ENCODE data around the gene DZIP3. TPM values are rescaled to one million over a fixed set of nuclear protein-coding genes. Genes with fewer than 3 reads are reported as not detected.

DZIP3 gene
- total RNA-seq, 4 donors from 2014 or later = 3.6 to 7.7 (median 3.9) TPM

DNA sequence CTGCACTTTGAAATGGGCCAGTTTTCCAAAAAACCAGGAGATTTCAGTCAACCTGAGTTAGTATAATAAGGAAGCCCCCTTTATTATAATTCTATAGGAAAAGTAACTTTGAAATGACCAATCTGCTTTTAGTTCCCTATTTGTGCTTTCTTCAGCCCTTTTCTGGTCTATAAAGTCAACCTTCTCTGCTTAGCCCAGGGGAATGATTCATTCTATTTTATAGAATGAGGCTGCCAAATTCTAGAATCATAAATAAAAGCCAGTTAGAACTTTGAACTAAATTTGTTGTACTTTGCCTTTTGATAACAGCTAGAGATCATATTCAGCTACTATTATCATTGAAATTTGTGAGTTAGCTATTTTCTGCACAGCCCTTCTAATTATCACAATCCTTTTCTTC, 25.0 kb upstream of the DZIP3 start:
- H3K9me3 ChIP-seq = no peaks in the 10 kb centered on the region
- H3K36me3 ChIP-seq = no peaks in the 10 kb centered on the region
- no peak overlapping the region for H3K4me3 ChIP-seq
- H3K4me1 ChIP-seq = no peaks in the 10 kb centered on the region
- no peak overlapping the region for H3K27ac ChIP-seq
- DNase-seq (ENCODE audit: low spot score in 2 of 2) = no peak
- no peak for TF ChIP-seq POLR2A (IDR thresholded peaks at IDR 0.05)
- TF ChIP-seq, protein P1, sequence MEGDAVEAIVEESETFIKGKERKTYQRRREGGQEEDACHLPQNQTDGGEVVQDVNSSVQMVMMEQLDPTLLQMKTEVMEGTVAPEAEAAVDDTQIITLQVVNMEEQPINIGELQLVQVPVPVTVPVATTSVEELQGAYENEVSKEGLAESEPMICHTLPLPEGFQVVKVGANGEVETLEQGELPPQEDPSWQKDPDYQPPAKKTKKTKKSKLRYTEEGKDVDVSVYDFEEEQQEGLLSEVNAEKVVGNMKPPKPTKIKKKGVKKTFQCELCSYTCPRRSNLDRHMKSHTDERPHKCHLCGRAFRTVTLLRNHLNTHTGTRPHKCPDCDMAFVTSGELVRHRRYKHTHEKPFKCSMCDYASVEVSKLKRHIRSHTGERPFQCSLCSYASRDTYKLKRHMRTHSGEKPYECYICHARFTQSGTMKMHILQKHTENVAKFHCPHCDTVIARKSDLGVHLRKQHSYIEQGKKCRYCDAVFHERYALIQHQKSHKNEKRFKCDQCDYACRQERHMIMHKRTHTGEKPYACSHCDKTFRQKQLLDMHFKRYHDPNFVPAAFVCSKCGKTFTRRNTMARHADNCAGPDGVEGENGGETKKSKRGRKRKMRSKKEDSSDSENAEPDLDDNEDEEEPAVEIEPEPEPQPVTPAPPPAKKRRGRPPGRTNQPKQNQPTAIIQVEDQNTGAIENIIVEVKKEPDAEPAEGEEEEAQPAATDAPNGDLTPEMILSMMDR (IDR thresholded peaks at IDR 0.05) = no peak
- TF ChIP-seq EP300 (IDR thresholded peaks at IDR 0.05) = no peak
- TF ChIP-seq POLR2AphosphoS5 (IDR thresholded peaks at IDR 0.05) = no peak
- no peaks in the 10 kb centered on the region for H3K27me3 ChIP-seq

DNA sequence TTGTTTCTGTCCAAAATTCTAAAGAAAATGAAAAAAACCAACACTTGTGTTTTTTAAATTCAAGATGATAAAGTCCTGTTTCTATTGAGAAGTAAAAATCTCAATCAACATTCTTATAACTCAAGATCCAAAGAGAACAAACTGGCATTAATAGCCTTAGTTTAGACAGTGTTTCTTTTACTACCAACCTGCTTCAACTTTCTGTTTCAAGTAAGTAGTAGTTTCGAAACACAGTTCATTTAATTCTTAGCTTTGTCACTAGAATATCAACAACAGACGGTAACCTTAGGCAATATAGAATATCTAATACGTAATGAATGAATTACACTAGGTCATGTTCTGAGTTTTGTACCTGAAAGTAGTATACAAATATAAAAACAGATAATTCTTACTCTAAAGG, 24.0 kb upstream of the DZIP3 start:
- no peaks in the 10 kb centered on the region for H3K9me3 ChIP-seq
- H3K36me3 ChIP-seq = no peaks in the 10 kb centered on the region
- H3K27me3 ChIP-seq = no peaks in the 10 kb centered on the region
- no peak overlapping the region for H3K4me3 ChIP-seq
- DNase-seq (ENCODE audit: low spot score in 2 of 2) = no peak
- H3K27ac ChIP-seq = no peak overlapping the region
- 95% methylated on average over 3 of the region's 3 CpGs for WGBS
- no peaks in the 10 kb centered on the region for H3K4me1 ChIP-seq
- no peak for TF ChIP-seq POLR2A (IDR thresholded peaks at IDR 0.05)
- no peak for TF ChIP-seq POLR2AphosphoS5 (IDR thresholded peaks at IDR 0.05)
- TF ChIP-seq, protein P1 (IDR thresholded peaks at IDR 0.05) = no peak
- no peak for TF ChIP-seq EP300 (IDR thresholded peaks at IDR 0.05)

DNA sequence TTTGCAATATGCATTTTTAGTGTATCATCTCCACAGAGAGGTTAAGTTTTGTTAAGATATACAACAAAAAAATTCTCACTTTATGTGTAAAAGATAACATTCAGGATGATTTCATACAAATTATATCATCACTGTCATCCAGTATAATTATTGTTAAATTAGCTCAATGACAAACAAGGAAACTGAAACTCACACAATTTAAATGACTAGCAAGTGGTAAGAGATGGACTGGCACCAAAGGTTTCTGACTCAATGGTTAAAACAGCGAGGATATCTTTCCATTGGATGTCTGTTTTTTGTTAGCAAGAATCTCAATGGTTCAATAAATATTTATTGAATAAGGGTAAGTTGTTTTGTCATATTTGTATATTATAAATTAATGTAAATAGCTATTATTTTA, 22.9 kb upstream of the DZIP3 start:
- DNase-seq (ENCODE audit: low spot score in 2 of 2) = no peak
- H3K9me3 ChIP-seq = no peaks in the 10 kb centered on the region
- WGBS = 94% methylated on average over 1 of the region's 1 CpG

DNA sequence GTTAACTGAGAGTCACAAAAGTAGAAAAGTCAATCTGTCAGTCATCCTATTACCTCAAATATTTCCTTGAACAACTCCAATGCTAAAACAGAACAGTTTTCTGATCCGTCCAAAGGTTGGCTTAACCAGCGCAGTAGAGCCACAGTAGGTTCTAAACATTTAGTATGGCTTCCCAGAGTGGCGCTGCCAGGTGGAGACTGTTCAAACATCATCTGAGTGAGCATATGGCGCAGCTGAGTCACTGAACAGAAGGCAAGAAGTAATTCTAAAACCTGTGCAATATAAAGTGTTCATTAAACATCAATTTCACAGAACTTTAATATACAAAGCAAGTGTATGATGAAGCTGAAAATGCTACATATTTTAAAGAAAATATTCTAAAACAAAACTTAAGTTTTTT, 20.2 kb upstream of the DZIP3 start:
- no peaks in the 10 kb centered on the region for H3K36me3 ChIP-seq
- H3K4me3 ChIP-seq = no peak overlapping the region
- 97% methylated on average over 4 of the region's 4 CpGs for WGBS
- no peak overlapping the region for H3K27ac ChIP-seq
- DNase-seq (ENCODE audit: low spot score in 2 of 2) = no peak
- H3K4me1 ChIP-seq = no peaks in the 10 kb centered on the region
- no peaks in the 10 kb centered on the region for H3K27me3 ChIP-seq
- no peaks in the 10 kb centered on the region for H3K9me3 ChIP-seq
- no peak for TF ChIP-seq POLR2AphosphoS5 (IDR thresholded peaks at IDR 0.05)
- TF ChIP-seq, protein P1 (IDR thresholded peaks at IDR 0.05) = no peak
- TF ChIP-seq EP300 (IDR thresholded peaks at IDR 0.05) = no peak
- no peak for TF ChIP-seq POLR2A (IDR thresholded peaks at IDR 0.05)

More for the DNA sequence above, 22.9 kb upstream of the DZIP3 start:
- no peaks in the 10 kb centered on the region for H3K4me1 ChIP-seq
- H3K36me3 ChIP-seq = no peaks in the 10 kb centered on the region
- TF ChIP-seq POLR2A (IDR thresholded peaks at IDR 0.05) (no peak), POLR2AphosphoS5 (IDR thresholded peaks at IDR 0.05) (no peak), EP300 (IDR thresholded peaks at IDR 0.05) (no peak)
- TF ChIP-seq, protein P1 (IDR thresholded peaks at IDR 0.05) = no peak
- H3K4me3 ChIP-seq = no peak overlapping the region
- no peaks in the 10 kb centered on the region for H3K27me3 ChIP-seq
- no peak overlapping the region for H3K27ac ChIP-seq

DNA sequence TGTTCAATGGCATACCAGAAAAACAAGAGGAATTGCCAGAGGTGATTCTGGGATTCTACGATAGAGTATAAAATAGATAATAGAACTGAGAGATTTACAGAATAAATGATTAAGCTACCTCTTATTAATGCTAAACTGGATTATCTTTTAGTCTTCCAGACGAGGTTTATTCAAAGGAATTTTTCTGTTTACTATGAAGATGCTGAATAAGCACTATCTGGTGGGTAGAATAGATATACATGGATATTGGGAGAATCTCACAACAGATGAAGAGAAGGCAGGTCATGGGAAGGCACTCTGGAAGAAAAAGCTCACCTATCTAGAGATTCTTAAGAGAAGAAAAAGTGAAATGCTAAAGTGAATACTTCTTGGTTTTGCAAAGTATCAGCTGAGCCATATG, 11.5 kb upstream of the DZIP3 start:
- Histone ChIP-seq H3K4me1 (no peaks in the 10 kb centered on the region), H3K27me3 (no peaks in the 10 kb centered on the region), H3K4me3 (no peak overlapping the region), H3K27ac (no peak overlapping the region), H3K9me3 (no peaks in the 10 kb centered on the region), H3K36me3 (no peaks in the 10 kb centered on the region)
- TF ChIP-seq EP300 (IDR thresholded peaks at IDR 0.05) (no peak), POLR2A (IDR thresholded peaks at IDR 0.05) (no peak), POLR2AphosphoS5 (IDR thresholded peaks at IDR 0.05) (no peak)
- TF ChIP-seq, protein P1 (IDR thresholded peaks at IDR 0.05) = no peak
- 88% methylated on average over 2 of the region's 2 CpGs for WGBS
- no peak for DNase-seq (ENCODE audit: low spot score in 2 of 2)
